IgD-negative memory B cell (primary cell): ENCODE data around the gene TNNC1. TPM values are rescaled to one million over a fixed set of nuclear protein-coding genes. Genes with fewer than 3 reads are reported as not detected.

Experiments used
- H3K27ac Mint-ChIP-seq, 3 donors: one replicate each; pipeline ENCODE4 v1.8.0; 2020 to 2022; ENCODE audit warnings: mild to moderate bottlenecking in 3 of 3, mixed read lengths in 3 of 3, moderate library complexity in 1 of 3
- H3K27me3 Mint-ChIP-seq: one replicate; pipeline ENCODE4 v1.8.0; 2021; ENCODE audit warnings: mixed read lengths
- H3K36me3 Mint-ChIP-seq: one replicate; pipeline ENCODE4 v1.8.0; 2020; ENCODE audit warnings: mild to moderate bottlenecking, mixed read lengths
- H3K4me1 Mint-ChIP-seq, 3 donors: one replicate each; pipeline ENCODE4 v1.8.0; 2020 to 2022; ENCODE audit warnings: mixed read lengths in 3 of 3, mild to moderate bottlenecking in 1 of 3
- H3K4me3 Mint-ChIP-seq, 4 donors: one replicate each; pipeline ENCODE4 v1.8.0; 2020 to 2022; ENCODE audit warnings: mild to moderate bottlenecking in 4 of 4, mixed read lengths in 4 of 4, moderate library complexity in 3 of 4
- H3K9me3 Mint-ChIP-seq, 3 donors: one replicate each; pipeline ENCODE4 v1.8.0; 2020 to 2021; ENCODE audit warnings: mixed read lengths in 3 of 3, mild to moderate bottlenecking in 1 of 3
- polyA plus RNA-seq: library from polyadenylated mRNA; unstranded; fragments of 300-500 nt; fragmentation: Illumina TruSeq; gene quantifications from one replicate; pipeline ENCODE4 v1.2.3, GENCODE V29; 2021

Gene TNNC1
- polyA plus RNA-seq, 1 donor from 2014 or later: not detected

GRCh38 chr3:52477076-52477795, 23.4 kb upstream of the TNNC1 start:
- peaks cover 3% of the 10 kb centered on the region for H3K36me3 Mint-ChIP-seq
- H3K27ac Mint-ChIP-seq: no peak overlapping the region
- no peaks in the 10 kb centered on the region for H3K9me3 Mint-ChIP-seq
- no peaks in the 10 kb centered on the region for H3K4me1 Mint-ChIP-seq
- no peak overlapping the region for H3K4me3 Mint-ChIP-seq
- H3K27me3 Mint-ChIP-seq: no peaks in the 10 kb centered on the region

DNA sequence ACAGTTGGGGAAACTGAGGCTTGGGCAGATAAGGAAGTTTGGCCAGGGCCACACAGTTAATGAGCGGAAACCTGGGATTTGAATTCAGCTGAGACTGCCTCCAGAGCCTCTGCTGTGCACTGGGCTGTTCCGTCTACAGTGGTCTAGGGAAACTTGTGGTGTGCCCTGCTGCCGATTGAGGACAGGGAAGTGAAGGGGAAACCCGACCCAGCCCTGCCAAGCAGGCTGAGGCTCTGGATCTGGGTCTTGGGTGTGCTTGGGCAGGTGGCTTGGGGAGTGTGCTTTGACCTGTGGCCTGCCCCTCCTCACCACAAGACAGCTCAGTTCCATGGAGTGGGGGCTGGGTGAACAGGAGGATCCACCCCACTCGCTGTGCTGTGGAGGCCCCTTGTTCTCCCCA, 19.2 kb upstream of the TNNC1 start:
- Mint-ChIP-seq H3K4me3 (no peak overlapping the region), H3K9me3 (no peaks in the 10 kb centered on the region), H3K27ac (no peak overlapping the region), H3K27me3 (no peaks in the 10 kb centered on the region), H3K4me1 (no peaks in the 10 kb centered on the region), H3K36me3 (peaks cover 3% of the 10 kb centered on the region)

GRCh38 chr3:52472239-52473000, 18.6 kb upstream of the TNNC1 start:
- Mint-ChIP-seq H3K36me3 (peaks cover 3% of the 10 kb centered on the region), H3K4me1 (no peaks in the 10 kb centered on the region), H3K27ac (peak overlapping the region in 1 of 3 donors; percentile 53), H3K9me3 (no peaks in the 10 kb centered on the region), H3K27me3 (no peaks in the 10 kb centered on the region), H3K4me3 (no peak overlapping the region)

- H3K36me3 Mint-ChIP-seq: peaks cover 3% of the 10 kb centered on the region
Observed at GRCh38 chr3:52471371-52472238, 17.8 kb upstream of the TNNC1 start.

GRCh38 chr3:52470920-52471319, 17.1 kb upstream of the TNNC1 start:
- H3K4me1 Mint-ChIP-seq: no peaks in the 10 kb centered on the region
- H3K27ac Mint-ChIP-seq: peak overlapping the region in 1 of 3 donors; percentile 86
- H3K9me3 Mint-ChIP-seq: no peaks in the 10 kb centered on the region
- H3K36me3 Mint-ChIP-seq: peaks cover 3% of the 10 kb centered on the region
- H3K4me3 Mint-ChIP-seq: no peak overlapping the region
- no peaks in the 10 kb centered on the region for H3K27me3 Mint-ChIP-seq

More at GRCh38 chr3:52471371-52472238, 17.8 kb upstream of the TNNC1 start:
- Mint-ChIP-seq H3K4me3 (no peak overlapping the region), H3K27me3 (no peaks in the 10 kb centered on the region), H3K9me3 (no peaks in the 10 kb centered on the region), H3K27ac (peak overlapping the region in 1 of 3 donors; percentile 53), H3K4me1 (no peaks in the 10 kb centered on the region)

GRCh38 chr3:52469001-52469400, 15.2 kb upstream of the TNNC1 start:
- H3K4me3 Mint-ChIP-seq: no peak overlapping the region
- no peaks in the 10 kb centered on the region for H3K9me3 Mint-ChIP-seq
- H3K27me3 Mint-ChIP-seq: no peaks in the 10 kb centered on the region
- no peaks in the 10 kb centered on the region for H3K4me1 Mint-ChIP-seq
- H3K27ac Mint-ChIP-seq: no peak overlapping the region
- H3K36me3 Mint-ChIP-seq: peaks cover 3% of the 10 kb centered on the region

GRCh38 chr3:52468336-52468735, 14.5 kb upstream of the TNNC1 start:
- peaks cover 0 to 2% (median 1%) of the 10 kb centered on the region in 3 donors for H3K4me1 Mint-ChIP-seq
- peaks cover 3% of the 10 kb centered on the region for H3K36me3 Mint-ChIP-seq
- no peak overlapping the region for H3K27ac Mint-ChIP-seq
- no peaks in the 10 kb centered on the region for H3K27me3 Mint-ChIP-seq
- no peaks in the 10 kb centered on the region for H3K9me3 Mint-ChIP-seq
- no peak overlapping the region for H3K4me3 Mint-ChIP-seq

DNA sequence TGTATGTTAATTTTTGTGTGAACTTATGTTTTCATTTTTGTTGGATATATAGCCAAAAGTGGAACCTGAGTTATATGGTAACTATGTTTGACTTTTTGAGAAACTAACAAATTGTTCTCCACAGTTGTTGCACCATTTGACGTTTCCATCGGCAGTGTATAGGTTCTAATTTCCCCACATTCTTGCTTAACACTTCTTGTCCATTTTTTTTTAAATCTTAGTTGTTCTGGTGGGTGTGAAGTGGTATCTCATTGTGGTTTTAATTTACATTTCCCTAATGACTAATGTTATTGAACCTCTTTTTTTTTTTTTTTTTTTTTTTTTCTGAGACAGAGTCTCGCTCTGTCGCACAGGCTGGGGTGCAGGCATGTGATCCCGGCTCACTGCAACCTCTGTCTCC, 9.6 kb upstream of the TNNC1 start:
- no peak overlapping the region for H3K4me3 Mint-ChIP-seq
- peaks cover 5 to 13% (median 5%) of the 10 kb centered on the region in 3 donors for H3K4me1 Mint-ChIP-seq
- no peaks in the 10 kb centered on the region for H3K9me3 Mint-ChIP-seq
- no peaks in the 10 kb centered on the region for H3K27me3 Mint-ChIP-seq
- H3K27ac Mint-ChIP-seq: no peak overlapping the region
- H3K36me3 Mint-ChIP-seq: no peaks in the 10 kb centered on the region

- H3K27ac Mint-ChIP-seq: no peak overlapping the region
Observed at GRCh38 chr3:52461874-52462273, 8.0 kb upstream of the TNNC1 start.

GRCh38 chr3:52458770-52459545, 5.1 kb upstream of the TNNC1 start:
- H3K4me3 Mint-ChIP-seq: peak overlapping the region in 2 of 4 donors; percentile 70 to 84
- H3K9me3 Mint-ChIP-seq: no peaks in the 10 kb centered on the region
- H3K27ac Mint-ChIP-seq: peak overlapping the region; percentile 52 to 95 (median 71)
- H3K4me1 Mint-ChIP-seq: peaks cover 24 to 36% (median 34%) of the 10 kb centered on the region in 3 donors
- no peaks in the 10 kb centered on the region for H3K27me3 Mint-ChIP-seq
- no peaks in the 10 kb centered on the region for H3K36me3 Mint-ChIP-seq

More at GRCh38 chr3:52461874-52462273, 8.0 kb upstream of the TNNC1 start:
- H3K36me3 Mint-ChIP-seq: no peaks in the 10 kb centered on the region
- no peak overlapping the region for H3K4me3 Mint-ChIP-seq
- H3K27me3 Mint-ChIP-seq: no peaks in the 10 kb centered on the region
- no peaks in the 10 kb centered on the region for H3K9me3 Mint-ChIP-seq
- H3K4me1 Mint-ChIP-seq: peaks cover 12 to 25% (median 21%) of the 10 kb centered on the region in 3 donors

GRCh38 chr3:52458031-52458760, 4.4 kb upstream of the TNNC1 start:
- H3K4me3 Mint-ChIP-seq: peak overlapping the region in 3 of 4 donors; percentile 31 to 84 (median 61)
- H3K4me1 Mint-ChIP-seq: peaks cover 23 to 35% (median 32%) of the 10 kb centered on the region in 3 donors
- no peaks in the 10 kb centered on the region for H3K36me3 Mint-ChIP-seq
- peak overlapping the region; percentile 52 to 95 (median 71) for H3K27ac Mint-ChIP-seq
- H3K9me3 Mint-ChIP-seq: no peaks in the 10 kb centered on the region
- H3K27me3 Mint-ChIP-seq: no peaks in the 10 kb centered on the region

DNA sequence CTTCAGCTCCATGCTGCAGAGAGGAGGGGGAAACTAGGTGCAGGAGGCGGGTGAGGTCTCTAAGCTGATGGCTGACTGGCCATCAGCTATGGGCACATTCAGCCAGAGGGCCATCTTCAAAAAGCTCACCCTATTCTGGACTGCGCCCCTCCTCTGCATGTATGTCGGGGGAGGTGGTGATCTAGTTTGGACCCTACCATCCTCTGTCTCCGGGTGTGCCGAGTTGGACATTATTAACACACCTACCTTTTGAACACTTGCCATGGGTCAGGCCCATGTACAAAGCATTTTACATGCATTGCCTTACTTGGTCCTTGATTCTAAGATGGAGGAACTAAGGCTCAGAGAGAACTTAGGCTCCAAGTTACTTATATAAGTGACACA, 3.0 kb upstream of the TNNC1 start:
- H3K27ac Mint-ChIP-seq: peak overlapping the region; percentile 37 to 95 (median 68)
- H3K36me3 Mint-ChIP-seq: no peaks in the 10 kb centered on the region
- no peaks in the 10 kb centered on the region for H3K9me3 Mint-ChIP-seq
- H3K27me3 Mint-ChIP-seq: no peaks in the 10 kb centered on the region
- H3K4me1 Mint-ChIP-seq: peaks cover 20 to 31% (median 26%) of the 10 kb centered on the region in 3 donors
- peak overlapping the region; percentile 80 to 97 (median 92) for H3K4me3 Mint-ChIP-seq

GRCh38 chr3:52456169-52456799, 2.4 kb upstream of the TNNC1 start:
- peak overlapping the region; percentile 43 to 95 (median 92) for H3K27ac Mint-ChIP-seq
- peak overlapping the region; percentile 88 to 98 (median 96) for H3K4me3 Mint-ChIP-seq
- no peaks in the 10 kb centered on the region for H3K36me3 Mint-ChIP-seq
- H3K9me3 Mint-ChIP-seq: no peaks in the 10 kb centered on the region
- H3K27me3 Mint-ChIP-seq: peaks cover 2% of the 10 kb centered on the region
- peaks cover 20 to 31% (median 26%) of the 10 kb centered on the region in 3 donors for H3K4me1 Mint-ChIP-seq
